Ishikawa (cell line): ENCODE results near the gene TTLL13.

ENCODE experiments used
- CREB1 ChIP-seq: IDR thresholded peaks from 2 replicates; pipeline ENCODE4 v1.6.1; 2012; ENCODE audit warnings: low read depth
- EGR1 ChIP-seq: IDR thresholded peaks from 2 replicates; pipeline ENCODE4 v1.6.1; 2012
- EP300 ChIP-seq: IDR thresholded peaks from 2 replicates; pipeline ENCODE4 v1.6.1; 2012; ENCODE audit warnings: borderline replicate concordance
- FOXM1 ChIP-seq: IDR thresholded peaks from 2 replicates; pipeline ENCODE4 v1.6.1; 2012; ENCODE audit warnings: low read depth, borderline replicate concordance
- NFIC ChIP-seq: IDR thresholded peaks from 2 replicates; pipeline ENCODE4 v1.6.1; 2012
- RAD21 ChIP-seq: IDR thresholded peaks from 2 replicates; pipeline ENCODE4 v1.6.1; 2012; ENCODE audit warnings: low read depth
- TAF1 ChIP-seq: IDR thresholded peaks from 2 replicates; pipeline ENCODE4 v1.6.1; 2012; ENCODE audit warnings: low read depth, mild to moderate bottlenecking
- TCF12 ChIP-seq: IDR thresholded peaks from 2 replicates; pipeline ENCODE4 v1.6.1; 2012; ENCODE audit warnings: low read depth
- TEAD4 ChIP-seq: IDR thresholded peaks from 2 replicates; pipeline ENCODE4 v1.6.1; 2012
- YY1 ChIP-seq: IDR thresholded peaks from 2 replicates; pipeline ENCODE4 v1.6.1; 2012; ENCODE audit warnings: low read depth
- ZBTB7A ChIP-seq: IDR thresholded peaks from 2 replicates; pipeline ENCODE4 v1.6.1; 2012; ENCODE audit warnings: low read depth
- TF ChIP-seq, protein P1 (sequence below): IDR thresholded peaks from 2 replicates; pipeline ENCODE4 v1.6.1; 2012
- TF ChIP-seq, protein P2 (sequence below): IDR thresholded peaks from 2 replicates; pipeline ENCODE4 v1.6.1; 2012
- TF ChIP-seq, protein P3 (sequence below): IDR thresholded peaks from 2 replicates; pipeline ENCODE4 v1.6.1; 2012; ENCODE audit warnings: low read depth, mild to moderate bottlenecking

The TTLL13 gene, protein sequence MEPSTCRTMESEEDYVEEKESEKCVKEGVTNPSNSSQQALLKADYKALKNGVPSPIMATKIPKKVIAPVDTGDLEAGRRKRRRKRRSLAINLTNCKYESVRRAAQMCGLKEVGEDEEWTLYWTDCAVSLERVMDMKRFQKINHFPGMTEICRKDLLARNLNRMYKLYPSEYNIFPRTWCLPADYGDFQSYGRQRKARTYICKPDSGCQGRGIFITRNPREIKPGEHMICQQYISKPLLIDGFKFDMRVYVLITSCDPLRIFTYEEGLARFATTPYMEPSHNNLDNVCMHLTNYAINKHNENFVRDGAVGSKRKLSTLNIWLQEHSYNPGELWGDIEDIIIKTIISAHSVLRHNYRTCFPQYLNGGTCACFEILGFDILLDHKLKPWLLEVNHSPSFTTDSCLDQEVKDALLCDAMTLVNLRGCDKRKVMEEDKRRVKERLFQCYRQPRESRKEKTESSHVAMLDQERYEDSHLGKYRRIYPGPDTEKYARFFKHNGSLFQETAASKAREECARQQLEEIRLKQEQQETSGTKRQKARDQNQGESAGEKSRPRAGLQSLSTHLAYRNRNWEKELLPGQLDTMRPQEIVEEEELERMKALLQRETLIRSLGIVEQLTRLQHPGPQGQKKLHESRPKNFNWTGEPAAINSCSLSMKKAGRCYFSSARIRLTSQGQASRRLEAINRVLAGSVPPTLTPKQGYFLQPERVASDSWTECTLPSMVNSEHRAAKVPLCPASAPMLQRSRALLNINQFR

DNA sequence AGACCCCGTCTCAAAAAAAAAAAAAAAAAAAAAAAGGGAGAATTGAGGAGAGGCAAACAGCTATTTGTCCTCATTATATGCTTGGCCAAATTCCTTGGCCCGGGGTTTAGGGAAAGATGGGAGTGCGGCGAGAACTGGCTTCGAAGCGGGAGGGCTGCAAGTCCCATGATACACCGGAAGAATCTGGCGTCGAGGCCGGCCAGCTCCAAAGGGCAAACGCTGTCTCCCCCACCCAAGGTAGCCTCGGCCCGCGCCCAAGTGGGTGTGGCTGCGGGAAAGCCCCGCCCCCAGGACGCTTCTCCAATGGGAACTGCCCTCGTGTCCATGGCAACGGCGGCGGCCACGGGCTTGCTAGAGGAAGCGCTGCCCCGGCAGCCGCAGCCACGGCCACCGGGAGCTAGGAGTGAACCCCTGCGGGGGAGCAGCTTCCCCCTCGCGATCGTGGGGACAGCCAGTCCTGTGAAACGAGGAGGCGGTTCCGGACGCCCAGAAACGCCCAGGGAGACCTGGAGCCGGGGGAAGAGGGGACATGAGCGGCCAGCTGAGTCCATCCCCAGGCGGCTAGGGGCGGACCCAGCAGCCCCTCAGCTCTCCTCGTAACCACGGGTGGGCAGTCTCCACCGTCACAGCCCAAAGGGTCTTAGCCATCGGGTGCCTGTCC, at the start of gene TTLL13:
TTLL13 (plus strand) TSS at position 354 of the 661 bp plus-strand sequence. CDS start 1,075 bp downstream, outside the sequence.
- TF ChIP-seq ZBTB7A = peak; percentile 82; the same call in 1 of the 2 replicates
- TF ChIP-seq TEAD4 = no peak
- TF ChIP-seq, protein P1, sequence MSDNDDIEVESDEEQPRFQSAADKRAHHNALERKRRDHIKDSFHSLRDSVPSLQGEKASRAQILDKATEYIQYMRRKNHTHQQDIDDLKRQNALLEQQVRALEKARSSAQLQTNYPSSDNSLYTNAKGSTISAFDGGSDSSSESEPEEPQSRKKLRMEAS = peak; percentile 87
- TF ChIP-seq, protein P2, sequence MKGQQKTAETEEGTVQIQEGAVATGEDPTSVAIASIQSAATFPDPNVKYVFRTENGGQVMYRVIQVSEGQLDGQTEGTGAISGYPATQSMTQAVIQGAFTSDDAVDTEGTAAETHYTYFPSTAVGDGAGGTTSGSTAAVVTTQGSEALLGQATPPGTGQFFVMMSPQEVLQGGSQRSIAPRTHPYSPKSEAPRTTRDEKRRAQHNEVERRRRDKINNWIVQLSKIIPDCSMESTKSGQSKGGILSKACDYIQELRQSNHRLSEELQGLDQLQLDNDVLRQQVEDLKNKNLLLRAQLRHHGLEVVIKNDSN = no peak
- TF ChIP-seq, protein P3, sequence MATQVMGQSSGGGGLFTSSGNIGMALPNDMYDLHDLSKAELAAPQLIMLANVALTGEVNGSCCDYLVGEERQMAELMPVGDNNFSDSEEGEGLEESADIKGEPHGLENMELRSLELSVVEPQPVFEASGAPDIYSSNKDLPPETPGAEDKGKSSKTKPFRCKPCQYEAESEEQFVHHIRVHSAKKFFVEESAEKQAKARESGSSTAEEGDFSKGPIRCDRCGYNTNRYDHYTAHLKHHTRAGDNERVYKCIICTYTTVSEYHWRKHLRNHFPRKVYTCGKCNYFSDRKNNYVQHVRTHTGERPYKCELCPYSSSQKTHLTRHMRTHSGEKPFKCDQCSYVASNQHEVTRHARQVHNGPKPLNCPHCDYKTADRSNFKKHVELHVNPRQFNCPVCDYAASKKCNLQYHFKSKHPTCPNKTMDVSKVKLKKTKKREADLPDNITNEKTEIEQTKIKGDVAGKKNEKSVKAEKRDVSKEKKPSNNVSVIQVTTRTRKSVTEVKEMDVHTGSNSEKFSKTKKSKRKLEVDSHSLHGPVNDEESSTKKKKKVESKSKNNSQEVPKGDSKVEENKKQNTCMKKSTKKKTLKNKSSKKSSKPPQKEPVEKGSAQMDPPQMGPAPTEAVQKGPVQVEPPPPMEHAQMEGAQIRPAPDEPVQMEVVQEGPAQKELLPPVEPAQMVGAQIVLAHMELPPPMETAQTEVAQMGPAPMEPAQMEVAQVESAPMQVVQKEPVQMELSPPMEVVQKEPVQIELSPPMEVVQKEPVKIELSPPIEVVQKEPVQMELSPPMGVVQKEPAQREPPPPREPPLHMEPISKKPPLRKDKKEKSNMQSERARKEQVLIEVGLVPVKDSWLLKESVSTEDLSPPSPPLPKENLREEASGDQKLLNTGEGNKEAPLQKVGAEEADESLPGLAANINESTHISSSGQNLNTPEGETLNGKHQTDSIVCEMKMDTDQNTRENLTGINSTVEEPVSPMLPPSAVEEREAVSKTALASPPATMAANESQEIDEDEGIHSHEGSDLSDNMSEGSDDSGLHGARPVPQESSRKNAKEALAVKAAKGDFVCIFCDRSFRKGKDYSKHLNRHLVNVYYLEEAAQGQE = no peak
- peak; percentile 38; the same call in 1 of the 2 replicates for TF ChIP-seq NFIC
- TF ChIP-seq TCF12 = peak; percentile 41; the same call in 1 of the 2 replicates

DNA sequence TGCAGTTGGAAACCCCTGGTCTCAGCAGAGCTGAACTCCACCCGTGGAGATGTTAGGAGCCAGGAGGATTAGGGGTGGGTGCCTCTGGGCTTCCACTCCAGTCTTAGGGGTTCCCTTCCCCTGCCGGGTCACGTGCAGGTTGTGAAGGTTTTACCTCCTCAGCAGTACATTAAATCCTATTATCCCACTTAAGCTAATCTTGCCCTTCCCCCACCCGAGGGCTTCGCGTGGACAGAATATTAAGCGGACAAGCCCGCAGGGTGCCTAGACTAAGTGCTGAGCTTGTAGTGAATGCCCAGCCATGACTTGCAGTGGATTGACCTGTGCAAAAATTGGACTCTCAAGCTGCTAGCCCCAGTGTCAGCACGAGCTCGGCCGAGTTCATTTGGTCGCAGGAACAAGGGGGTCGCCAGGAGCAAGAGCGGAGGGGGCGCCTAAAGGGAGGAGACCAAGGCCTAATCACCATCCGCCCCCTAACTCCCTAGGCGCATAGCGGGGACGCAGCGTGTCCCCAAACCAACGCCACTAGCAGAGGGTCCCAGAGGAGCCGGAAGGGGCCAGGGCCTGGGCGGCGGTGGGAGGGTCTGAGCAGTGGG, 48.7 kb upstream of the TTLL13 start:
- TF ChIP-seq FOXM1 (no peak), CREB1 (no peak)
- TF ChIP-seq, protein P2 = 0 out of 2 replicates have a peak, but pooled peaks have one; percentile 21

DNA sequence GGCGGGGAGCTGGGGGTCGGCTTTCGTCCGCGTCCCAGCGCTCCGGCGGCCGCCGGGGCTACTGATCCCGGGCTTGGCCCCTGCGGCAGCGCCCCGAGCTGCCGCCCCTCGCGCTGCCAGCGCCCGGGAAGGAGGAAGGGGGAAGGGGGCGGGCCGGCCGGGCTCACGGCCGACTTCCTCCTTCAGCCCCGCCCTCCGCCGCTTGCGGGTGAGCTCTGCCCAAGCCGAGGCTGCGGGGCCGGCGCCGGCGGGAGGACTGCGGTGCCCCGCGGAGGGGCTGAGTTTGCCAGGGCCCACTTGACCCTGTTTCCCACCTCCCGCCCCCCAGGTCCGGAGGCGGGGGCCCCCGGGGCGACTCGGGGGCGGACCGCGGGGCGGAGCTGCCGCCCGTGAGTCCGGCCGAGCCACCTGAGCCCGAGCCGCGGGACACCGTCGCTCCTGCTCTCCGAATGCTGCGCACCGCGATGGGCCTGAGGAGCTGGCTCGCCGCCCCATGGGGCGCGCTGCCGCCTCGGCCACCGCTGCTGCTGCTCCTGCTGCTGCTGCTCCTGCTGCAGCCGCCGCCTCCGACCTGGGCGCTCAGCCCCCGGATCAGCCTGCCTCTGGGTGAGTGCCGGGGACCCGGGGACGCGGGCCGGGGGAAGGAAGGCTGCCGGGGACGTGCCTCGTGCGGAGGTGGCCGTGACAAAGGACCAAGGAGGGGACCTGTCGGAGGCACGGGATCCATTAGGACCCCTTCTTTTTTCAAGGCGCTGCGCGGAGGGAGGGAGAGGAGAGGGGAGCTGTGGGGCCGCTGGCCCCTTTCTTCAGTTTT, 48.0 kb upstream of the TTLL13 start, which contains the start of gene SEMA4B:
SEMA4B (plus strand) TSS at position 201 of the 814 bp plus-strand sequence; CDS start at position 450, 249 bp downstream.
- TF ChIP-seq NFIC (no peak), RAD21 (no peak), ZBTB7A (peak; percentile 73), EGR1 (peak; percentile 53; the same call in 1 of the 2 replicates), YY1 (no peak), TEAD4 (0 out of 2 replicates have a peak, but pooled peaks have one; percentile 12)
- TF ChIP-seq, protein P2 = no peak
- TF ChIP-seq, protein P3 = no peak
- TF ChIP-seq, protein P1 = peak; percentile 54

DNA sequence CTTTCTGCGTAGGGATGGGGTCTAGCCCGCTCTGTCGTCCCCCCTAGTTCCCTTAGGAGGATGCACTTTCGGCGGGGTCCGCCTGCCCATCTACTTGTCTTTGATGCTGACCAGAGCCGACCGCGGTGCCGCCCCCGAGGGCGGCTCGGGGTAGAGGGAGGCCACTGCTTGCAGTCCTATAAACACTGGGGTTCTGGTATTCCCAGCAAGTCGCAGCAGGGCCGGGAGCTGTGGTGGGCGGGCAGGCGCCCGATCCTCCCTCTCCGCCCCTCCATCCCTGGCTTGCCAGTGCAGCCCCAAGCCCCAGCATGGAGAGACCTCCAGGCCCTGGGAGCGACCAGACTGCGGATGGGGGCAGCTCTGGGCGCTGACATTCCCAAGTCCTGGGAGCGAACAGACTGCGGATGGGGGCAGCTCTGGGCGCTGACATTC, 47.4 kb upstream of the TTLL13 start:
- TF ChIP-seq ZBTB7A (0 out of 2 replicates have a peak, but pooled peaks have one; percentile 32), EP300 (no peak), FOXM1 (no peak), TAF1 (no peak)
